ENCODE measurements around the gene FREM1. TPM values are rescaled to one million over a fixed set of nuclear protein-coding genes. Genes with fewer than 3 reads are reported as not detected.
A peak's percentile ranks its signal among the peaks of the same experiment; 100 is the strongest.

The FREM1 gene
- polyA plus RNA-seq, 4 donors, result 1.1 to 16.9 (median 9.3) TPM

- no peaks in the 10 kb centered on the region for H3K9me3 ChIP-seq (ENCODE audit: control insufficient read depth in 2 of 2, insufficient read depth in 1 of 2, low read depth in 1 of 2, low read length in 1 of 2)
- no peak overlapping the region for H3K4me3 ChIP-seq (ENCODE audit: low read depth in 1 of 3, low read length in 3 of 3)
- no peaks in the 10 kb centered on the region for H3K4me1 ChIP-seq (ENCODE audit: control insufficient read depth in 3 of 3, insufficient read depth in 2 of 3, low read depth in 1 of 3, low read length in 2 of 3)
- no peaks in the 10 kb centered on the region for H3K27me3 ChIP-seq (ENCODE audit: control insufficient read depth in 3 of 3, insufficient read depth in 3 of 3, low read length in 3 of 3)
- no peak for FAIRE-seq
- H3K36me3 ChIP-seq (ENCODE audit: control insufficient read depth in 3 of 3, insufficient read depth in 2 of 3, low read depth in 1 of 3, low read length in 3 of 3), result no peaks in the 10 kb centered on the region
- 70 to 92% (median 80%) methylated on average over 2 of the region's 2 CpGs for WGBS, 3 donors
- DNase-seq, result no peak
- no peak overlapping the region for H3K27ac ChIP-seq (ENCODE audit: low read depth in 1 of 3, low read length in 2 of 3)
These were observed 27.0 kb upstream of the FREM1 start for GRCh38 chr9:14937216-14937615.

GRCh38 chr9:14936491-14936890, 26.3 kb upstream of the FREM1 start:
- FAIRE-seq, result no peak
- Histone ChIP-seq H3K4me1 (ENCODE audit: control insufficient read depth in 3 of 3, insufficient read depth in 2 of 3, low read depth in 1 of 3, low read length in 2 of 3) (no peaks in the 10 kb centered on the region), H3K27ac (ENCODE audit: low read depth in 1 of 3, low read length in 2 of 3) (no peak overlapping the region), H3K9me3 (ENCODE audit: control insufficient read depth in 2 of 2, insufficient read depth in 1 of 2, low read depth in 1 of 2, low read length in 1 of 2) (no peaks in the 10 kb centered on the region), H3K4me3 (ENCODE audit: low read depth in 1 of 3, low read length in 3 of 3) (no peak overlapping the region), H3K27me3 (ENCODE audit: control insufficient read depth in 3 of 3, insufficient read depth in 3 of 3, low read length in 3 of 3) (no peaks in the 10 kb centered on the region), H3K36me3 (ENCODE audit: control insufficient read depth in 3 of 3, insufficient read depth in 2 of 3, low read depth in 1 of 3, low read length in 3 of 3) (no peaks in the 10 kb centered on the region)
- no peak for DNase-seq
- WGBS, 3 donors, result 57 to 82% (median 65%) methylated on average over 4 of the region's 4 CpGs

- Histone ChIP-seq H3K27me3 (ENCODE audit: control insufficient read depth in 3 of 3, insufficient read depth in 3 of 3, low read length in 3 of 3) (no peaks in the 10 kb centered on the region), H3K27ac (ENCODE audit: low read depth in 1 of 3, low read length in 2 of 3) (no peak overlapping the region), H3K36me3 (ENCODE audit: control insufficient read depth in 3 of 3, insufficient read depth in 2 of 3, low read depth in 1 of 3, low read length in 3 of 3) (no peaks in the 10 kb centered on the region), H3K4me3 (ENCODE audit: low read depth in 1 of 3, low read length in 3 of 3) (no peak overlapping the region), H3K4me1 (ENCODE audit: control insufficient read depth in 3 of 3, insufficient read depth in 2 of 3, low read depth in 1 of 3, low read length in 2 of 3) (no peaks in the 10 kb centered on the region), H3K9me3 (ENCODE audit: control insufficient read depth in 2 of 2, insufficient read depth in 1 of 2, low read depth in 1 of 2, low read length in 1 of 2) (no peaks in the 10 kb centered on the region)
- whole genome bisulfite sequencing, 3 donors, result 56 to 83% (median 81%) methylated on average over 1 of the region's 1 CpG
- no peak for FAIRE-seq
- DNase-seq, result no peak
These were observed 25.7 kb upstream of the FREM1 start for GRCh38 chr9:14935964-14936363.

GRCh38 chr9:14935106-14935751, 25.0 kb upstream of the FREM1 start:
- H3K4me3 ChIP-seq (ENCODE audit: low read depth in 1 of 3, low read length in 3 of 3), result no peak overlapping the region
- WGBS, 3 donors, result 78 to 96% (median 87%) methylated on average over 4 of the region's 4 CpGs
- H3K36me3 ChIP-seq (ENCODE audit: control insufficient read depth in 3 of 3, insufficient read depth in 2 of 3, low read depth in 1 of 3, low read length in 3 of 3), result no peaks in the 10 kb centered on the region
- no peaks in the 10 kb centered on the region for H3K9me3 ChIP-seq (ENCODE audit: control insufficient read depth in 2 of 2, insufficient read depth in 1 of 2, low read depth in 1 of 2, low read length in 1 of 2)
- no peak overlapping the region for H3K27ac ChIP-seq (ENCODE audit: low read depth in 1 of 3, low read length in 2 of 3)
- FAIRE-seq, result no peak
- no peaks in the 10 kb centered on the region for H3K4me1 ChIP-seq (ENCODE audit: control insufficient read depth in 3 of 3, insufficient read depth in 2 of 3, low read depth in 1 of 3, low read length in 2 of 3)
- DNase-seq, result no peak
- no peaks in the 10 kb centered on the region for H3K27me3 ChIP-seq (ENCODE audit: control insufficient read depth in 3 of 3, insufficient read depth in 3 of 3, low read length in 3 of 3)

- 82 to 93% (median 87%) methylated on average over 2 of the region's 2 CpGs for WGBS, 3 donors
- Histone ChIP-seq H3K36me3 (ENCODE audit: control insufficient read depth in 3 of 3, insufficient read depth in 2 of 3, low read depth in 1 of 3, low read length in 3 of 3) (no peaks in the 10 kb centered on the region), H3K4me1 (ENCODE audit: control insufficient read depth in 3 of 3, insufficient read depth in 2 of 3, low read depth in 1 of 3, low read length in 2 of 3) (no peaks in the 10 kb centered on the region), H3K27me3 (ENCODE audit: control insufficient read depth in 3 of 3, insufficient read depth in 3 of 3, low read length in 3 of 3) (no peaks in the 10 kb centered on the region), H3K9me3 (ENCODE audit: control insufficient read depth in 2 of 2, insufficient read depth in 1 of 2, low read depth in 1 of 2, low read length in 1 of 2) (no peaks in the 10 kb centered on the region), H3K4me3 (ENCODE audit: low read depth in 1 of 3, low read length in 3 of 3) (no peak overlapping the region), H3K27ac (ENCODE audit: low read depth in 1 of 3, low read length in 2 of 3) (no peak overlapping the region)
- FAIRE-seq, result peak; percentile 74
- no peak for DNase-seq
These were observed 22.4 kb upstream of the FREM1 start for GRCh38 chr9:14932641-14933040.

GRCh38 chr9:14932231-14932630, 22.0 kb upstream of the FREM1 start:
- Histone ChIP-seq H3K4me1 (ENCODE audit: control insufficient read depth in 3 of 3, insufficient read depth in 2 of 3, low read depth in 1 of 3, low read length in 2 of 3) (no peaks in the 10 kb centered on the region), H3K27ac (ENCODE audit: low read depth in 1 of 3, low read length in 2 of 3) (no peak overlapping the region), H3K9me3 (ENCODE audit: control insufficient read depth in 2 of 2, insufficient read depth in 1 of 2, low read depth in 1 of 2, low read length in 1 of 2) (no peaks in the 10 kb centered on the region), H3K36me3 (ENCODE audit: control insufficient read depth in 3 of 3, insufficient read depth in 2 of 3, low read depth in 1 of 3, low read length in 3 of 3) (no peaks in the 10 kb centered on the region), H3K4me3 (ENCODE audit: low read depth in 1 of 3, low read length in 3 of 3) (no peak overlapping the region), H3K27me3 (ENCODE audit: control insufficient read depth in 3 of 3, insufficient read depth in 3 of 3, low read length in 3 of 3) (no peaks in the 10 kb centered on the region)
- FAIRE-seq, result no peak
- DNase-seq, result no peak

GRCh38 chr9:14926941-14927624, 16.9 kb upstream of the FREM1 start:
- Histone ChIP-seq H3K9me3 (ENCODE audit: control insufficient read depth in 2 of 2, insufficient read depth in 1 of 2, low read depth in 1 of 2, low read length in 1 of 2) (no peaks in the 10 kb centered on the region), H3K4me3 (ENCODE audit: low read depth in 1 of 3, low read length in 3 of 3) (no peak overlapping the region), H3K4me1 (ENCODE audit: control insufficient read depth in 3 of 3, insufficient read depth in 2 of 3, low read depth in 1 of 3, low read length in 2 of 3) (no peaks in the 10 kb centered on the region), H3K27me3 (ENCODE audit: control insufficient read depth in 3 of 3, insufficient read depth in 3 of 3, low read length in 3 of 3) (no peaks in the 10 kb centered on the region), H3K27ac (ENCODE audit: low read depth in 1 of 3, low read length in 2 of 3) (no peak overlapping the region), H3K36me3 (ENCODE audit: control insufficient read depth in 3 of 3, insufficient read depth in 2 of 3, low read depth in 1 of 3, low read length in 3 of 3) (no peaks in the 10 kb centered on the region)
- 27 to 35% (median 31%) methylated on average over 3 of the region's 3 CpGs for WGBS, 3 donors
- DNase-seq, result peak in 1 of 2 donors; percentile 13
- FAIRE-seq, result no peak

GRCh38 chr9:14924230-14925219, 14.3 kb upstream of the FREM1 start:
- no peaks in the 10 kb centered on the region for H3K4me1 ChIP-seq (ENCODE audit: control insufficient read depth in 3 of 3, insufficient read depth in 2 of 3, low read depth in 1 of 3, low read length in 2 of 3)
- FAIRE-seq (no peak), DNase-seq (no peak)
- no peaks in the 10 kb centered on the region for H3K9me3 ChIP-seq (ENCODE audit: control insufficient read depth in 2 of 2, insufficient read depth in 1 of 2, low read depth in 1 of 2, low read length in 1 of 2)
- no peak overlapping the region for H3K27ac ChIP-seq (ENCODE audit: low read depth in 1 of 3, low read length in 2 of 3)
- H3K4me3 ChIP-seq (ENCODE audit: low read depth in 1 of 3, low read length in 3 of 3), result no peak overlapping the region
- WGBS, 3 donors, result 63 to 89% (median 79%) methylated on average over 7 of the region's 7 CpGs
- no peaks in the 10 kb centered on the region for H3K27me3 ChIP-seq (ENCODE audit: control insufficient read depth in 3 of 3, insufficient read depth in 3 of 3, low read length in 3 of 3)
- no peaks in the 10 kb centered on the region for H3K36me3 ChIP-seq (ENCODE audit: control insufficient read depth in 3 of 3, insufficient read depth in 2 of 3, low read depth in 1 of 3, low read length in 3 of 3)

Measured in small intestine (tissue), 7 donors.